ENCODE measurements around the gene SUN1. TPM values are rescaled to one million over a fixed set of nuclear protein-coding genes. Genes with fewer than 3 reads are reported as not detected.

Gene SUN1
- total RNA-seq, 1 donor from 2014 or later, result 132 TPM

DNA sequence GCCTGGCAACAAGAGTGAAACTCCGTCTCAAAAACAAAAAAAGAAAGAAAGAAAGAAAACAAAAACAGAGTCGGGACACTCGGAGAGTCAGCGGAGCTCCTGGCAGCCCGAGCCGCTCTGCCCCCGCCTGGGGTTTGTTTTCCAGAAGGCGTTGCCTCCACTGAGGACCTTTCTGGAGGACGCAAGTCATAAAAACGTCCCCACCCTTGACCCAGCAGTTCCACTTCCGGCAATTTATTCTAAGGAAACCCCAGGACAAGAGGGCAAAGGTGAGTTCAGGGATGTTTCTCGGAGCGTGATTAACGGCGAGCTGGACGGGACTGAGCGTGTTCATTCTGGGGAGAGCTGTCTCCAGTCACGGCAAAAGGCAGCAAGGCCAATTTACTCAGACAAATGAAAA is 27.0 kb upstream of the SUN1 start:
- DNase-seq (ENCODE audit: low read depth in 2 of 2), result peak in 1 of 2 donors; percentile 40

DNA sequence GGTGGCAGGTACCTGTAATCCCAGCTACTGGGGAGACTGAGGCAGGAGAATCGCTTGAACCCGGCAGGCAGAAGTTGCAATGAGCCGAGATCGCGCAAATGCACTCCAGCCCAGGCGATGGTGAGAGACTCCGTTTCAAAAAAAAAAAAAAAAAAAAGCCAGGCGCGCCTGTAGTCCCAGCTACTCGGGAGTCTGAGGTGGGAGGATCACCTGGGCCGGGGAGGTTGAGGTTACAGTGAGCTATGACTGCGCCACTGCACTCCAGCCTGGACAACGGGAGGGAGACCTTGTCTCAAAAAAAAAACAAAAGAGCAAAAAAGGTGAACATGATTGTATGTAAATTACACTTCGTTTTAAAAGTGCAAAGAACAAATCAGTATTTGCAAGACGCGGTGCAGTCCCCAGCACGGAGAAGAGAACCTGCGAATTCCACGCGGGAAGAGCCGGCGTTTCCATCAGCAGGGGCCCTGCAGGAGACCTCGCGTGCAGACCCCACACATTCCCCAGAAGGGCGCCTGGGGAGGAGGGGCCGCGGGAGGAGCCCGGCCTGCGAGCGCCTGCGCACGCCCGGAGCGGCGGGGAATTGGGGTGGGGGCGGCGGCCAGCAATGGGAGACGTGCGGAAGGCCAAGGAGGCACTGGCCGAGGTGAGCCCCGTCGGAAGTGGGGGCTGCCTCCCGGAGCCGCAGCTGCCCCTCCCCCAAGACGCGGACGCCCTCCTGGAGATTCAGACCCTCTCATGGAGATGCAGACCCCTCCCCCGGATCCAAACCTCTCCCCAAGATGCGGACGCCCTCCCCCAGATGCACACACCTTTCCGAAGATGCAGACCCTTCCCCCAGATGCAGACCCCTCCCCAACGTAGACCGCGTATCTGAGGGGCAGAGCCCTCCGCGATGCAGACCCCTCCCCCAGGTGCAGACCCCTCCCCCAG is 16.7 kb upstream of the SUN1 start:
- no peak for DNase-seq (ENCODE audit: low read depth in 2 of 2)

DNA sequence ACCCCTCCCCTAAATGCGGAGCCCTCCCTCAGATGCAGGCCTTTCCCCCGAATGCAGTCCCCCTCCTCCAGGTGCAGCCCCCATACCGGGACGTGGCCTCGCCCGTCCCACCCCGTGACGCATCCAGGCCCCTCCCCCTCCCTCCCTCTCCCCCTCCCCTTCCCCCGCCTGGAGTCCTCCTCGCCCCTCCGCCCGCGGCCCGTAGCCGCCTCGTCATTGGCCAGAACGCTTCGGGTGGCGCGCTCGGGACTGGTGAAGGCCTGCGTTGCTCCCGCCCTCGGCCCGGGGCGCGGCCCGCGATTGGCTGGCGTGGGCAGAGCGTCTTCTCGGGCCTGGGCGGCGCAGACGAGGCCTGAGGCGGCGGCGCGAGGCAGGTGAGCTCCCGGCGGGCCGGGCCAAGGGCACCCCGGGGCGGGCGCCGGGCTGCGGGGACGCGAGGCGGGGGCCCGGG is 16.0 kb upstream of the SUN1 start:
- peak; percentile 92 to 98 for DNase-seq (ENCODE audit: low read depth in 2 of 2)

DNA sequence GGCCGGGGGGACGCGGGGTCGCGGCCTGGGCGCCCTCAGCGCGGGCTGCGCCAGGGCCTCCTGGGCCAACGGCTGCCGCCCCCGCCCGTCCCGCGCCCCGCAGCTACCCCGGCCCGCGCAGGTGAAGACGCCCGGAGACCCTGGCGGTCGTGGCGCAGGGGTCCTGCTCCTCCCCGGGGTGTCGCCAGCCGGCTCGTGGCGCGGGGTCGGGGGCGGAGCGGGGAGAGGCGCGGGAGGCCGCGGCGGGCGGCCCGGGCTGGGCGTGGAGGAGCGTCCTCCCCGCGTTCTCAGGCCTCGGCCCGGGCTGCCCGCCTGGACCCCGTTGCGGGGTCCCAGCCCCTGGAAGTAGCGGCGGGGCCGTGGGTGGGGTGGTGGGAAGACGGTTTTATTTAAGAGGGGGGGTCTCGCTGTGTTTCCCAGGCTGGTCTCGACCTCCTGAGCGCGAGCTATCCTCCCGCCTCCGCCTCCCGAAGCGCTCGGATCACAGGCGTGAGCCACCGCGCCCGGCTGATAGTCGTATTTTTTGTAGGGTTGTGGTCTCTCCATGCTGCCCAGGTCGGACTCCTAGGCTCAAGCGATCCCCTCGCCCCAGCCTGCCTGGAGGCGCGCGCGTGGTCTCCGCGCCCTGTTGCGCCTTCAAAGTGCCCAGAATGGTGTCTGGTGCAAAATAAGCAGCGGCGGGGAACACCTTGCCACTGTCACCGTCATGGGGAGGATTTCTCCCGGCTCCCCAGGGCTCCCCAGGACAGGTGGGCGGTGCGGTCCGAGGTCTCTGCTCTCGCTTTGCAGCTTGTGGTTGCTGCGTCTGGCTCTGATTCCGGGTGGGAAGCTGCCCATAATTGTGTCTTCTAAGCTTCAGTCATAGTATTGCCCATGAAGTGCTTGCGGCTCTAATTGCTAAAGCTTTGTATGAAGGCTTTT is 15.3 kb upstream of the SUN1 start:
- DNase-seq (ENCODE audit: low read depth in 2 of 2), result peak in 1 of 2 donors; percentile 47

DNA sequence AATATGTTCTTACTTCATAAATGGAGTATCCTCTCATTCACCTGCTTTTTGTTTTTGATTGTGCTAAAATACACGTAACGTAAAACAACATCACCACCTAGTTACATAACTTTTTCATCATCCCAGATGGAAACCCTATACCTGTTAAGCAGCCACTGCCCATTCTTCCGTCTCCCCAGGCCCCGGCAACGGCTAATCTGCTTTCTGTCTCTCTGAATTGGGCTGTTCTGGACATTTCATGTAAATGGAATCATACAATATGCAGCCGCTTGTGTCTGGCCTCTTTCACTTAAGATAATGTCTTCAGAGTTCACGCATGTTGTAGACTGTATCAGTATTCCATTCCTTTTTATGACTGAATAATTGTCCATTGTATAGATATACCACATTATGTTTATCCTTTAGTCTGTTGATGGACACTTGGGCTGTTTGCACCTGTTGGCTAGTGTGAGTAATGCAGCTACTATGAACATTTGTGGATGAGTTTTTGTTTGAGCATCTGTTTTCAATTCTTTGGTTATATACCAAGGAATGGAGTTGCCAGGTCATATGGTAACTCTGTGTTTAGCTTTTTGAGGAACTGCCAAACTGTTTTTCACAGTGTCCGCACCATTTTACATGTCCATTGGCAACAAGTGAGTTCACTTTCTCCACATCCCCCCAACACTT is 14.1 kb upstream of the SUN1 start:
- peak in 1 of 2 donors; percentile 57 for DNase-seq (ENCODE audit: low read depth in 2 of 2)

DNA sequence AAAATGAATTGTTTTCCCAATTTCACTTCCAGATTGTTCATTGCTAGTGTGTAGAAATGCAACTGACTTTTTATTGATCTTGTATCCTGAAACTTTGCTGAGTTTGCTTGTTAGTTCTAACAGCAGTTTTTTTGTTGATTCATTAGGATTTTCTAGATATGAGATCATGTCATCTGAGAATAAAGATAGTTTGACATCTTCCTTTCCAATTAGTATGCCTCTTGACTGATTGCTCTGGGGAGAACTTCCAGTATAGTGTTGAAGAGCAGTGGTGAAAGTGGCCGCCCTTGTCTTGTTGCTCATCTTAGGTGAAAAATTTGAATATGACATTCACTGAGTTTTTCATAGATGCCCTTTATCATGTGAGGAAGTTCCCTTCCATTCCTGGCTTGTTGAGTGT is 11.9 kb upstream of the SUN1 start:
- no peak for DNase-seq (ENCODE audit: low read depth in 2 of 2)

DNA sequence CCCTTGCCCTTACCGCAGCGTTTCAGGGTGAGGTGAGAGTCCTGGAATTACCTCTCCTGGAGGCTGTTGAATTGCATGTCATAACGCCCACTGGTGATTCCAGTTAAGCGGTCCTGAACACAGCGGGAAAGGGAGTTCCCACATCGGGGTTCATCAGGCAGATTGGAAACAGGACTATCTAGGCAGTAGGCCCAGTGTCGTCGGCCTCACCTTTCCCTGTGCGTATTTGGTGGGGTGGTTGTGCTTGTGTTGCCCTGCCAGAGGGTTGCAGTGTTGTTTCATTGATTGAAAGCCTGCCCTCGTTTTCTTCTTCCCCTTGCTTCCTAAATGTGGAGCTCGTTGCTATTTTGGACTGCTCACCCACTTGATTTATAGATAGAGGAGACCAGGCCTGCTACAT is 10.6 kb upstream of the SUN1 start:
- DNase-seq (ENCODE audit: low read depth in 2 of 2), result no peak

DNA sequence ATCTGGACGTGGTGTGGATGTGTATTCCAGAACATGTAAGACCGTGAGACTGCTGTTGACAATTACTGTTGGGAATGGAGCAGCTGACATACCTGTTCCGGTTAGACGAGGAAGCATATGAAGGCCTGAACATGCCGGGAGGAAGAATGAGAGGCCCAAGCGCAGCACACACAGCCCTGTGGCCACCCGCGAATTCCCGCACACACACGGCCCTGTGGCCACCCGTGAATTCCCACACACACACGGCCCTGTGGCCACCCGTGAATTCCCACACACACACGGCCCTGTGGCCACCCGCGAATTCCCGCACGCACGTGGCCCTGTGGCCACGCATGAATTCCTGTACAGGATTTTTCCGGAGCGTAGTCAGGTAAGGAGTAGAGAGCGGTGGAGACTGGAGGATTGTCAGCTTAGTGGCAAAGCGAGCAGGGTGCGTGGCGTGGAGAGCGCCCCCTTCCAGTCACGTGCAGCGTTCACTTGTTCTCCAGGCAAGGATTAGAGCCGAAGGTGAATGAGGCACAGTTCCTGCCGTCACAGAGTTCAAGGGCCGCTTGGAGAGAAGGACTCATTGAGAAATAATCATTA is 9.5 kb upstream of the SUN1 start:
- DNase-seq (ENCODE audit: low read depth in 2 of 2), result no peak

DNA sequence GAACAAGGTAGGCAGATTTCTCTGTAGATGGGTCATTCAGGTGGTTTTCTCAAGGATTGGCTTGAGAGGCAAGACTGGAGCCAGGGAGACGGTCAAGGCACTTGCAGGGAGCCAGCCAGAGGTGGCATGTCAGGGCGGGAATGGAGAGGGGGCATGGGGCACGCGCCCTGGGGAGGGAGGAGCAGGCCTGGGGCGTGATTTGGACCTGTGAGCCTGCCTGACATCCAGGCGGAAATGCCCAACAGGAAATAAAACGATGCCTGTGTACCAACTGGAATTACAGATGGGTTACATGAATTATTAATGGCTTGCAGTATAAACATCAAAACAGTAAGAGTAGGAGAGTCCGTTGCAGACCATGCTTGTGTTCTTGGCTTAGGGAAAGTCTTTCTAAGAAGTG is 8.6 kb upstream of the SUN1 start:
- peak in 1 of 2 donors; percentile 29 for DNase-seq (ENCODE audit: low read depth in 2 of 2)

DNA sequence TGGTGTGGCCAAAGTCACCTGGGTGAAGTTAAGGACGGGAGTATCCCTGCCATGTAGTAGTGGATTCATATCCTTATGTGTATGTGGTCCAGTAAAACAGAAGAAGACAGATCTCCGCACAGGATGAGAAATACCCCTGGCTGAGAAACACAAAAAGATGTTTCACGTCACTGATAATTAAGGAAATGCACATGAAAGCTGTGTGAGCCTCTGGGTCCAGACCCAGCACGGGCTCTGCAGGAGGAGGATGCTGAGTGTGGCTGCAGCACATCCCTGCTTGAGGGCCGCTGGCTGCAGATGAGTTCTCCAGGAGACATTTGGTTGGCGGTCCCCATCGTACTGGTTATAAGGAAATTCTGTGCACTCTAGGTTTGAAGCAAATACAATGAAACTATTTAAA is 8.2 kb upstream of the SUN1 start:
- no peak for DNase-seq (ENCODE audit: low read depth in 2 of 2)

DNA sequence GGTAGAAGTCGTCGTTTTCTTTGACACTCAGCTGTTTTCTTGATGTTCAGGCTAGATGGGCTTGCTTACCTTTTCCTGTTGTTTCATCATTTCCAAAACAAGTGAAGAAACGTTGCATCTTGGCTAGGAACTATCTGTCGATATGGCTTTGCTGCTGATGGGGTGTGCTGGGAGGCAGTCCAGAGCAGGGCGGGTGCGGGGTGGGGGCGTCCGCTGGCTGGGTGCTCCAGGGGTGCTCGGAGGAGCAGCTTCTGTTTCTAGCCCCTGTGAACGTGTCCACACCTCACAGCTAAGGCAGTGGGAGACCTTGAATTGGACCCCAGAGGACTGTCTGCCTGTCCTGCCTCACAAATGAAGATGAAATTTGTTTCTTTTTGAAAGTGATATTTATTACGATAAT is 7.6 kb upstream of the SUN1 start:
- no peak for DNase-seq (ENCODE audit: low read depth in 2 of 2)

DNA sequence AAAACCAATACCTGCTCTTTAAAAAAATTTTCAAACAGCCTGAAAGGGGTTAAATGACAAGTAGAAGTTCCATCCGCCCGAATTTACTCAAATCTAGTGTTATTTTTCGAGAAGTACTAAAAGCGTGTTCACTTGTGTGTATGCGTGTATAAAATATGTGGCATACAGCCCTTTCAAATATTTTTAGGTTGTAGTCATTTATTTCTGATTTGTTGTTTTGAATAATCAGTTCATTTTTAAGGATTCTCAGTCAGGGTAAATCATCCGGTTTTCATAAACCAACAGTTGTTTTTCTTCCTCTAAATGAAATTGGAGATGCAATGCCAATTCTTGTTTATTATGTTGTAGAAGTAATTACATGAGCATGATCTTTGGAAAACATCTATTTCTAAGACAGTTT is 6.9 kb upstream of the SUN1 start:
- no peak for DNase-seq (ENCODE audit: low read depth in 2 of 2)

DNA sequence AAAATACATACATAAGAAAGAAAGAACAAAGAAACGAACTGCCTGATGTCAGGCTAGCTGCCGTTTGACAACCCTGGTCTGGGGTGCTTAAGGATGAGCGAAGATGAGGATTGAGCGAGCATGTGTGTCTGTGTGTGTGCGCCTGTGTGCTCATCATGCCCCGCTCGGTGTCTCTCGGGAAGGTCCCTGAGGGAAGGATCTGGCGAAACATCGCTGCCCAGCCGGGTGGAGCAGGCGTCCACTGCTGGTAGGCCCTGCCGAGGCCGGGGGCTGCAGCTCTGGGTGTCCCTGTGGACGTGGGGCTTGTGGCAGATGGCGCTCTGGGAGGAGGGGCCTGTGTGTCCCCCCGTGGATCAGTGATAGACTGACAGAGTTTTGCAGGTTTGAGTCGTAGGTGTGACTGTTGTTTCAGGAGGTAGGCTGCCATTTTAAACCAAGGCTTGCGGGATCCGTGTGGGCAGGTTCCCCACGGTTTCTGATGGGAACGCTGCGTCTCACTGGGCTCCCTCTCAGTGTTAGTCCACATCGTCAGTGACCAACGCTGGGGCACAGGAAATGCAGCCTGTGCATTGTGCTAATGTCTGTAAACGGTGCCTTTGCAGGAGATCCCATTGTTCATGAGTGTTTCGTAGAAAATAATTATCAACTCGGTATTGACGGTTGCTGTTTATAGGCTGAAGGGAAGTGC is 5.9 kb upstream of the SUN1 start:
- peak in 1 of 2 donors; percentile 59 for DNase-seq (ENCODE audit: low read depth in 2 of 2)

DNA sequence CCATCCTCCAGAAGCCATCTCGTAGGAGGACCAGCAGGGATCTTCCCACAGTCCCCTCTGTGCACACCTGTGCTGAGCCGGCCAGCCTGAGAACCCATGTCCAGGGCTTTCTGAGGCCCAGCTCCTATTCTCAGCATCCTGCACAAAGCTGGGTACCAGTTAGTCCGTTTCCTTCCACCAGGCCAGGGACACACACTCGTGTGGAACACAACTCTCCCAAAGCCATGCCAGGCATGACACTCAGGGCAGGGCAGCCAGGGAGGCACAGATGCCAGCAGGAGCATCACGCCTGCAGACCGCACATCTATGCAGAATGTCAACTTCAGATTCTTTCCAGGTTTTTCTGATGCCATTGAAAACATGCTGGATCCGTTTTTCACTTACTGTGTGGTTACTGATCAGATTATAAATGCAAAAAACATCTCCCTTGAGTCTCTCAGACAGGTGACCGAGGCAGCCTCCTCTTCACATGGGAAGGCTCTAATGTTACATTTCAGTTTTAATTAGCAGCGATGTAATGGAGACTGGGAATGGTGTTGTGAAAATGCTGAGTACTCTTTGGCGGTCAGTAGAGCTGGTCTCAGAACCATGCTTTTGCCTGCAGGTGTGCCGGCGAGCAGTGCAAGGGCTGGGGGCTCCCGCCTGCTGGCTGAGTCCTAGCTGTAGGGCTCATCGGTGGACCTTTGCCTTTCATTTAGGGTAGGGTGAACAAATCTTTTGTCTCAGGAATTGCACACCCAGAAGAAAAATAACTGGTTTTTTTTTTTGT is 3.3 kb upstream of the SUN1 start:
- no peak for DNase-seq (ENCODE audit: low read depth in 2 of 2)

DNA sequence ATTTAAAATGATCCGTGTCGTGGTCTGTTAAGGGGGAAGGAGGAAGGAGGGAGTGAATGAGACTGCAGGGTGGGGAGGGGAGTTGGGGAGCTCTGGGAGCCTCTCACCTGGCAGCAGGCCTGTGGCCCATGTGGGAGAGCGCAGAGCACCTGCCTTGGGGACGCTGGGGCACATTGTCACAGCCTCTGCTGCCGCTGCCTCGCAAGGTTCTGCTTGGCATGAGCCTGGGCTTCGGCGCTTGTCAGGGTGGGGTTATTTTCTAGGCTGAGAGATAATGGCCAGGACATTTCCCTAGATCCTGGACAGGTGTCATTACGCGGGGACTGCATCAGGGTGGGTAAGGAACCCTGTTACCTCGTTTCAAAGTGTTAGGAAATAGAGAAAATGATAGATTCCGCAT is 2.2 kb upstream of the SUN1 start:
- DNase-seq (ENCODE audit: low read depth in 2 of 2), result no peak

DNA sequence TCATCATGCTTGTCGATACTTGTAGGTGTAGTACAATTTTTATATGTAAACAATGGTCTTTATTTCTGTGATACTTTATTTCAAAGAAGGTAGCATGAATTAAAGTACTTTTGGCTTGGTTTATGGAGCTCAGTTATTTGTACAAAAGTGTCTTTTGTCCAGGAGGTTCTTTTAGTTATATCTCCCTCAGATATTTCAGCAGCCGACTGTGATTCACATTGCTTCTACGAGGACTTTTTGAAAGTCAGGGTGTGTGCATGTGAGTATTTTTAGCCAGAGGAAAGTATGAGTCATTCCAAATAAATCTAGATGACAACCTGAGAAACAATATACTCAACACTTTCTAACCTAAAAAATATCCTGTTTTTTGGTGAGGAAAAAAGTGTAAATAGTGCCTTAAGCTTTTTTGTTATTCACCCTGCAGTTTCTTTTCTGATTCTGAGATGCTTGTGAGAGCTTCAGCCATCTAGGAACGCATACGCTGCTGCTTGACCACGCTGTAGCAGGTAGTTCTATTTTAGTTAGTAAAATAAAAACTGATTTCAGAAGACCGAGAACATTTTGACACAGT is 595 bp upstream of the SUN1 start:
- peak; percentile 91 to 94 for DNase-seq (ENCODE audit: low read depth in 2 of 2)

DNA sequence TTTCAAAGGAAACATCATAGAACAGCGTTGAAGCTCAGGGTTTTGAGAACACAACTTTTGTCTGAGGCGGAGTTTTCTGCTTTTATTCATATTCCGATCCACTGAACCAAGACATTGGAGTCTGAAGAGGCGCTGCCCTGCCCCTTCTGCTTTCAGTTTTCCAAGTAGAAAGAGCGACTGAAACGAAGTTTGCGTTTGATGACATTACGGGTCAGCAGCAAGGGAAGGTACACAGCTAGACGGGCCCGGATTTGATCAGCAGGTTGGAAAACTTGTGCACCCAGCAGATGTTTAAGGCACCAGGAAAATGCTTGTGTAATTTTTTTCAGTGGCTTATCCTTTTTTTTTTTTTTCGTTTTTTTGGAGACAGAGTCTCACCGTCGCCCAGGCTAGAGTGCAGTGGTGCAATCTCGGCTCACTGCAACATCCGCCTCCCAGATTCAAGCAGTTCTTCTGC is 720 bp downstream of the SUN1 start:
- DNase-seq (ENCODE audit: low read depth in 2 of 2), result no peak

DNA sequence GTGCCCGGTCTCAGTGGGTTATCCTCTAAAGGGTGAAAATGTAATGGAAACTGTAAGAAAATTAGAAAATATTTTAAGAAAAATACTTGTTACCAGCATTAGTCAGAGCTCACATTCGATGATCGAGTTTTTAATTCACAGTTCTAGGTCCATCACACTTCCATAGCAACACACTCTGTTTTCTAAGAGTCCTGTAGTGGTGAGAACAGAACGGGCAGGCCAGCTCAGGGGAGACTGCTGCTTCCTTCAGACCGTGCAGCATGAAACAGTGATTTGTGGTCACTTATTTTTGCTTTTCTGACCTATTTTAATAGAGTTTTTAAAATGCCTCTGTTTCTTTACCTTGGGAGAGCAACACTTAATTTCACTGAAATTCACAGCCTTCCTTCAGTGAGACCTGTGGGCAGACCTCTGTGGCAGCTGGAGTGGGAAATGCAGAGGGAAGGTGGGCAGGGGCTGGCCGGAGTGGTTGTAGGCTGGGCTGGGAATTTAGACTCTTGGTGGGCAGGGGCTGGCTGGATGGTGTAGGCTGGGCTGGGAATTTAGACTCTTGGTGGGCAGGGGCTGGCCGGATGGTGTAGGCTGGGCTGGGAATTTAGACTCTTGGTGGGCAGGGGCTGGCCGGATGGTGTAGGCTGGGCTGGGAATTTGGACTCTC is 1.5 kb downstream of the SUN1 start:
- no peak for DNase-seq (ENCODE audit: low read depth in 2 of 2)

DNA sequence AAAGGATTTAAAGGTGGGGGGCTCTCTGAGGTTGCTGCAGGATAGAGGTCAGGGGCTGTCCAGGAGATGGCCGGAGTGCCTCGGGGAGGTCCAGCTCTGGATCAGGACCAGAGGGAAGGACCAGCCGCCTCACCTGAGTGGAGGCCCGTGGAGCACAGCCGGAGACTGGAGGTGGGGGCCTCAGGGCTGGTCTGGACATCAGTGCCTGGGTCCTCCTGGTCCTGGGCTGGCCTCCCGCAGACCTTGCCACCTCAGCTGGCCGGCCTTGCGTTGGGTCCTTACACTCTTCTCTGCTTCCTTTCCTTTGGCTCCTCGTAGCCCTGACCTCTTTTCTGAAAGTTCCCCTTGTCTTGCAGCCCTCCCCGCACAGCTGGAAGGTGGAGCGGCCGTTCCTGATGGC is 2.0 kb downstream of the SUN1 start:
- no peak for DNase-seq (ENCODE audit: low read depth in 2 of 2)
